Stimulated activated CD8-positive, alpha-beta memory T cell treated with anti-CD3 and anti-CD28 coated beads, Interleukin-15, amount 100 ng/mL, for 48 hours (primary cell): ENCODE measurements around the gene FAM186B.
A peak's percentile ranks its signal among the peaks of the same experiment; 100 is the strongest.
"Not testable (repeated sequence)": the region's sequence is repeated elsewhere in the genome, so short reads cannot be mapped to it uniquely, and the experiment has no call there.

Source experiments
- DNase-seq, 2 donors: peaks; one replicate each; pipeline ENCODE4 v3.0.0-alpha.2; 2020; ENCODE audit warnings: low read depth in 2 of 2

Gene FAM186B

DNA sequence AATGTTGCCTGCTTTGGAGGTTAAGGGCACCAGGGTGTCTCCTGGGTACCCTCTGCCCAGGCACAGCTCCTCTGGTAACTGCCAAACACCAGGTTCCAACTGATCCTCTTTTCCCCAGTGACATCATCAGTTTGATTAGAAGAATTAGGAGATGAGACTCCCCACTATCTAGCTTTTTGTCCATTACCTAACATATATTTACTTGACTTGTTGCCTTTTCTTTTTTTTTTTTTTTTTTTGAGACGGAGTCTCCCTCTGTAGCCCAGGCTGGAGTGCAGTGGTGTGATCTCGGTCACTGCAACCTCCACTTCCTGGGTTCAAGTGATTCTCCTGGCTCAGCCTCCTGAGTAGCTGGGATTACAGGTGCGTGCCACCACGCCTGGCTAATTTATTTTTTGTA, at the start of gene FAM186B:
Gene FAM186B (minus strand): TSS at position 101 of the 400 bp plus-strand sequence. CDS start 162 bp downstream, outside the sequence.
- not testable (repeated sequence) for DNase-seq

- DNase-seq, result no peak
These were observed 49.3 kb upstream of the FAM186B start for GRCh38 chr12:49654715-49655114.

- no peak for DNase-seq
These were observed 47.6 kb upstream of the FAM186B start for GRCh38 chr12:49652921-49653520.

DNA sequence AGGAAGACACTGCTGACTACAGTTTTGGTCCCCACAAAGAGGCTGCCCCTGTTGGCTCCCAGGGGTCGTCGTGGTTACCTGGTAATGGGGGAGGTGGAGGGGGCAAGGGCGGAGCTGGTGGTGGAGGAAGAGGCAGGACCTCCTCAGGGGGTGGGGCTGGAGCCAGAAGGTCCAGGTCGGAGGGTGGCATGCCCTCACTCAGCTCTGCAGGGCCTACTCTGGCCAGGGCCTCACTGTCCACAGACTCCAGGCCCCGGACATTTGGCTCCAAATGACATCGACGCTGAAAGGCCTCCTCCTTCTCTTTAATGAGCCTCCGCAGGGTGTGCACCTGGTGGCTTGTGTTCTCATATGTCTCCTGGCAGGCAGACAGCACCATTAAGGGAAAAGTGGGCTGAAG, 46.4 kb upstream of the FAM186B start:
- no peak for DNase-seq

DNA sequence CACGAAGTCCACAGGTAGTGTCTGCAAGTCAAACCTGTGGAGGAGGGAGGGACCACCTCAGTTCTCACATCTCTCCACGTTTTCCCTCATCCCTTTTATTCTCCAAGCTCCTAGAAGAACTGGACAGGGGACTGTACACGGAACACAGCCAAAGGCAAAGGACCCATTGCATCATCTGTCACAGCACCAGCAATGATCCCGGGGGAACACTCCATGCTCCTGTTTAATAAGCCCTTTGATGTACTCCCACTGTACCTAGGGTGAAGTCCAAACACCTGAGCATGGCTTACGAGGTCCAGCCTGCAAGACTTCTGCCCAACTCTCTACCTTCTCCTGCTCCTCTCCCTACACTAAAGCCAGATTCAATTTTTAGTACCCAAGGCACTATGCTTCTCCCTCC, 44.5 kb upstream of the FAM186B start:
- no peak for DNase-seq

DNA sequence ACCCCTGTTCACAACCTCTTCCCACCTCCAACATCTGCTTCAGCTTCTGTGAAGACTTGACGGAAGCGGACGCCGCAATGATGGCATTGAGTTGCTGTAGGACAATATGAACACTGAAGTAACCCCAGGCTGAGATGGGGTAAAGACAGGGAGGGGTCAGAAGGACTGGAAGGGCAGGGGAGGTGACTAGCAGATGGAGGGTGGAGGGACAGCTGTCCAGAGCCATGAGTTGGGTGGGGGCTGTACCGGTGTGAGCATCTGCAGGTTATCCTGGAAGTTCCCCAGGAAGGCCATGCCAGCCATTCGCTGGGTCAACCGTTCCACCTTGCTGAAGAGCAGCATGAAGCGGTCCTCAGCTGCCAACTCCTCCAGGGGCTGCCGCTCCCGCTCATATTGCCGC, 44.0 kb upstream of the FAM186B start:
- no peak for DNase-seq

- DNase-seq, result no peak
These were observed 43.2 kb upstream of the FAM186B start for GRCh38 chr12:49648712-49649003.

DNA sequence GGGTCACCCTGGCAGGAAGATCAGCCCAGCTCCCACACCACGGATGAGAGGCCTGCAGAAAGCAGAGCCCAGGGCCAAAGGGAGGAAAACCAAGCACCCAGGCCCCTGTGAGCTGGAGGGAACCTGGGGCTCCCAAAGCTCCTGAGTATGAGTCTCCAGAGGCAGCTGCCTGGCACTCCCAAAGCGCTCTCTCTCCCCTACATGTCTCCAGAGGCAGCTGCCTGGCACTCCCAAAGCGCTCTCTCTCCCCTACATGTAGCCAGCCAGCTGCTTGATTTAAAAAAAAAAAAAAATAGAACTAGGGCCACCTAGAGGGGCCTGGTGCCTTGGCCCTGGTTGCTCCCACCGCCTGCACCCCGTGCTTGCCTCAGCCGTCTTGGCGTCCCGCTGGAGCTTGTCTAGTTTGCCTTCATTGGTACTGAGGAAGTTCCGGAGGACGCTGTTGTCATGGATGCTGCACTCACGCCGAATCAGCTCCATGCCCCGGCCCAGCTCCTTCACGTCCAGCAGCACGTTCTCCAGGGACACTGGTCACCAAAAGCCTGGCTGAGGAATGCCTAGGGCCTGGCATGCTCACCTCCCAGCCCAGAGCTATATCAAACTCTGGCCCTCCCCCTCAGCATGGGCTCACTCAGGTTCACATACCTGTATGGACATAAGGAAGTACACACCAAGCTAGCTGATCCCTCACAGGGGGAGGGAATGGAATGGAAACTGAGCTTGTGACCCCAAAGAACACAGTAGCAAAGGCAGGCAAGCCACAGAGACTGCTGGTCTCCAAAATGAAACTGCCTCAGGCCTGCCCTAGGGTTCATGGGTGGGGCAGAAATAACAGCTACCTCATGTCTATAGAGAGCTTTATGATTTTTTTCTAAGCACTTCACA, 42.6 kb upstream of the FAM186B start:
- no peak for DNase-seq

- no peak for DNase-seq
These were observed 41.6 kb upstream of the FAM186B start for GRCh38 chr12:49646871-49647654.

GRCh38 chr12:49646331-49646830, 40.9 kb upstream of the FAM186B start:
- no peak for DNase-seq

- no peak for DNase-seq
These were observed 40.0 kb upstream of the FAM186B start for GRCh38 chr12:49645146-49646039.

- peak; percentile 58 to 67 for DNase-seq
These were observed 39.2 kb upstream of the FAM186B start for GRCh38 chr12:49644620-49644994.

DNA sequence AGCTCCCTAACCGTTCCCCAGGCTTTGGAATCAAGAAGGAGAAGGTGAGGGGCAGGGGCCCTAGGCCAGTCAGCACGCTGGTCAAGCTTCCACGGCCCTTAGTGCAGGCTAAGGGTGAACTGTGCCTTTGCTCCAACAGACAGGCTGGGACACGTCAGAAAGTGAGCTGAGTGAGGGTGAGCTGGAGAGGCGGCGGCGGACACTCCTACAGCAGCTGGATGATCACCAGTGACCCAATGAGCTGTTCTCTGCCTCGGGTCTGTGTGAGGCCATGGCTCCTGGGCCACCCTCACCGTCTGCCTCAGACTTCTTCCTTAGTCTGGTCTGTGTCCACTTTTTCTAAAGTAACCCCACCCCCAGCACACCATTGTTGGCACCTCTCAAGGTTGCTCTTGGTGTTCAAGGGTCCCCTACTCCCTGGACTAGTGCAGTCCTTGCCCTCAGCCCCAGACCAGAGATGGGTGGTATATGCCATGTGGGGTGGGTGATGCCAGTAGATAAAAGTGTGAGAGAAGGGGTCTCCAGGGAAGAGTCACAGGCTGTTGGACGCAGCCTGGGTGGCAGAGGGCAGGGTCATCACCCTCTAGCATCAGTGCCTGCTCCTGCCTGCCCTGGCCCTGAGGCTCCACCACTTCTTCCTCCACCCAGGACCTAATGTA, 38.7 kb upstream of the FAM186B start:
- no peak for DNase-seq

DNA sequence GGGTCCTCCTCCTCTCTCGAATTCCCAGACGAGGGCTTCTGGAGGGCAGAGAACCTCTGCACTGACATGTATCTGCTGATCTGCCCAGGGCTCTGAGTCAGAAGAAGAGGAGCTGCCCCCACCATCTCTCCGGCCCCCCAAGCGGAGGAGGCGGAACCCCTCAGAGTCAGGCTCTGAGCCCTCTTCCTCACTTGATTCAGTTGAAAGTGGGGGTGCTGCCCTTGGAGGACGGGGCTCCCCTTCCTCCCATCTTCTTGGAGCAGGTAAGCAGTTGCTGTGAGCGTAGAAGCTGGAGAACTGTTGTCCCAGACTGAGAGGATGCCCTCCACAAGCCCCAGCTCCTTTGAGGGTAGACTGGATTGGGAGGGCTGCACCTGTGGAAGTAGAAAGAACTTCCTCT, 37.7 kb upstream of the FAM186B start:
- DNase-seq, result no peak

DNA sequence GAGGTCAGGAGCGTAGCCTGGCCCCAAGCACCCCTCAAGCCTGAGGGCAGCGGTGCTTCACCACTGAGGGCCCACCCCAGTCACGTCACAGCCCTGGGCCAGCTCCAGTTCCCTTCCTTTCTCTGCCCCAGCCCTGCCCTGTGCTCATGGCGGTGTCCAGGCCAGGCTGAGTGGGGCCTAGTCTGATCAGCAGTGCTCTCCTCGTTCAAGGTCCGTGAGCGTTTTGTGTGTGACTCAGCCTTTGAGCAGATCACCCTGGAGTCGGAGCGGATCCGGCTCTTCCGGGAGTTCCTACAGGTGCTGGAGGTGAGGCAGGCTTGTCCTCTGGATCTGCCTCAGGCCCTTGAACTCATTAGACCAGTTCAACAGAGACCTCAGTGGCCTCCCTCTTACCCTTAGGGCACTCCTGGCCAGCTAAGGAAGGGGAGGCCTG, 36.9 kb upstream of the FAM186B start:
- DNase-seq, result no peak

- no peak for DNase-seq
These were observed 36.4 kb upstream of the FAM186B start for GRCh38 chr12:49641748-49642369.

GRCh38 chr12:49636979-49637755, 31.7 kb upstream of the FAM186B start:
- DNase-seq, result peak; percentile 26 to 34

DNA sequence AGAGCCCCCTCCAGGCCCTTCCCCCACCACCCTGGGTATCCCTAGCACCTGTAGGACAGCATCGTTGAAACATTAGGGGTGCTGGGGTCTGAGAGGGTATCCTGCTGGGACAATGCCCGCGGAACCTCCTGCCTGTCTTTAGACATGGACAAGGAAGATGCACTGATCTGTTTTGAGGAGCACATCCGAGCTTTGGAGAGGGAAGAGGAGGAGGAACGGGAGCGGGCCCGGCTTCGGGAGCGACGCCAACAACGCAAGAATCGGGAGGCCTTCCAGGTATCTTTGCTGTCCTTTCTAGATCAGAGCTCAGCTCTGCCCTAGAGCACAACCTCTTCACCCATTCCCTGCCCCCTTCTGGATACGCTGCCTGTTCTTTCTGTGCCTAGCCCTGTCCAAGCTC, 31.1 kb upstream of the FAM186B start:
- no peak for DNase-seq

- no peak for DNase-seq
These were observed 30.2 kb upstream of the FAM186B start for GRCh38 chr12:49635656-49636055.

DNA sequence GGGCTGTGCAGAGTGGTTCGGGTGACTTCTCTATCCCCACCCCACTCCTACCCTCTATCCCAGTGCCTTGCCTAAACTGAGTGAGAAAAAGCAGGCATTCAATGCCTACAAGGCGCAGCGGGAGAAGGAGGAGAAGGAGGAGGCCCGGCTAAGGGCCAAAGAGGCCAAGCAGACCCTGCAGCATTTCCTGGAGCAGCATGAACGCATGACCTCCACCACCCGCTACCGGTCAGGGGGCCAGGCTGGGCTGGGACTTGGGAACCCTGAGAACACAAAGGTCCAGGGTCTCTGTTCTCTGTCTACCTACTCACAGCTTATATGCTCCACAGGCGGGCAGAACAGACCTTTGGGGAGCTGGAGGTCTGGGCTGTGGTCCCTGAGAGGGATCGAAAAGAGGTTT, 29.6 kb upstream of the FAM186B start:
- DNase-seq, result no peak
